Uterus (tissue), 4 donors: ENCODE data around the gene NR6A1. TPM values are rescaled to one million over a fixed set of nuclear protein-coding genes. Genes with fewer than 3 reads are reported as not detected.

Experiments used
- DNase-seq, 2 donors: peaks; one replicate each; pipeline ENCODE4 v3.0.0-alpha.2; 2019 to 2020
- H3K27ac ChIP-seq, 2 donors: fragments of 200-600 bp; sonication (generic); 1 replicate in 1 of 2; 2 replicates in 1 of 2; pipeline ENCODE4 v1.5.1; 2016 to 2018
- H3K27me3 ChIP-seq, 2 donors: fragments of 200-600 bp; sonication (generic); one replicate each; pipeline ENCODE4 v1.5.1; 2018 to 2019; ENCODE audit warnings: control low read depth in 1 of 2
- H3K36me3 ChIP-seq, 2 donors: fragments of 200-600 bp; sonication (generic); one replicate each; pipeline ENCODE4 v1.5.1; 2019; ENCODE audit warnings: control low read depth in 1 of 2
- H3K4me1 ChIP-seq, 2 donors: fragments of 200-600 bp; sonication (generic); one replicate each; pipeline ENCODE4 v1.5.1; 2018 to 2019; ENCODE audit warnings: control low read depth in 1 of 2
- H3K4me3 ChIP-seq, 2 donors: fragments of 200-600 bp; sonication (generic); 1 replicate in 1 of 2; 2 replicates in 1 of 2; pipeline ENCODE4 v1.5.1; 2018 to 2019; ENCODE audit warnings: mild to moderate bottlenecking in 1 of 2
- H3K9me3 ChIP-seq, 2 donors: fragments of 200-600 bp; sonication (generic); one replicate each; pipeline ENCODE4 v1.5.1; 2019; ENCODE audit warnings: control low read depth in 1 of 2
- POLR2A ChIP-seq, 2 donors: fragments of 450-650 bp; IDR thresholded peaks; one replicate each; pipeline ENCODE4 v1.6.1; 2016; ENCODE audit warnings: antibody characterized with exemption in 2 of 2, mild to moderate bottlenecking in 1 of 2, moderate library complexity in 1 of 2
- intact Hi-C: fragments of 100-400 bp; cut with DNase I; formaldehyde crosslinking; loops from one replicate; pipeline ENCODE4 v1.15.1; 2023; ENCODE audit warnings: low total_unique reads
- total RNA-seq, 4 donors: library from RNA; depleted of rRNA in 3 of 4; stranded (reverse); fragments of >200 nt in 3 of 4; gene quantifications; one replicate each; pipeline versions ENCODE4 v1.1.0 to v1.2.4, GENCODE V29; 2014 to 2023
- TF ChIP-seq, protein P1 (sequence below), 4 experiments: fragments of 200-600 bp in 2 of 4; fragments of 450-650 bp in 2 of 4; sonication (generic) in 2 of 4; IDR thresholded peaks; one replicate each; pipeline ENCODE4 v1.5.1; 2016 to 2019; ENCODE audit warnings: antibody characterized with exemption in 4 of 4, mild to moderate bottlenecking in 2 of 4, moderate library complexity in 1 of 4
- donor health status: DM: yes; HTN: yes; CAD: no.

NR6A1 gene
- total RNA-seq, 4 donors from 2014 or later = under 0.01 to 2.6 (median 1.3) TPM; not detected in 1

DNA sequence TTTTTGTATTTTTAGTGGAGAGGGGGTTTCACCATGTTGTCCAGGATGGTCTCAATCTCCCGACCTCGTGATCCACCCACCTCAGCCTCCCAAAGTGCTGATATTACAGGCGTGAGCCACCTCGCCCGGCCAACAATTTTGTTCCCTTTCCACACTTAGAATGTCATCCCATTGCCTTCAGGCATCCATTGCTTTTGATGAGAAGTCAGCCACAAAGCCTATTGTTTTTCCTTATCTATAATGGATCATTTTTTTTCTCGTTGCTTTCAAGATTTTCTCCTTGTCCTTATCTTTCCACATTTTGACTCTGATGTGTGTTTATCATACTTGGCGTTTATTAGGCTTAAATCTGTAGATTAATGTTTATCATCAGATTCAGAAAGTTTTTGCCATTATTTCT lies 64.4 kb downstream of the NR6A1 start:
- Histone ChIP-seq H3K4me1 (no peaks in the 10 kb centered on the region), H3K36me3 (no peaks in the 10 kb centered on the region), H3K27ac (no peak overlapping the region), H3K27me3 (no peaks in the 10 kb centered on the region), H3K9me3 (no peaks in the 10 kb centered on the region), H3K4me3 (no peak overlapping the region)
- TF ChIP-seq, protein P1, sequence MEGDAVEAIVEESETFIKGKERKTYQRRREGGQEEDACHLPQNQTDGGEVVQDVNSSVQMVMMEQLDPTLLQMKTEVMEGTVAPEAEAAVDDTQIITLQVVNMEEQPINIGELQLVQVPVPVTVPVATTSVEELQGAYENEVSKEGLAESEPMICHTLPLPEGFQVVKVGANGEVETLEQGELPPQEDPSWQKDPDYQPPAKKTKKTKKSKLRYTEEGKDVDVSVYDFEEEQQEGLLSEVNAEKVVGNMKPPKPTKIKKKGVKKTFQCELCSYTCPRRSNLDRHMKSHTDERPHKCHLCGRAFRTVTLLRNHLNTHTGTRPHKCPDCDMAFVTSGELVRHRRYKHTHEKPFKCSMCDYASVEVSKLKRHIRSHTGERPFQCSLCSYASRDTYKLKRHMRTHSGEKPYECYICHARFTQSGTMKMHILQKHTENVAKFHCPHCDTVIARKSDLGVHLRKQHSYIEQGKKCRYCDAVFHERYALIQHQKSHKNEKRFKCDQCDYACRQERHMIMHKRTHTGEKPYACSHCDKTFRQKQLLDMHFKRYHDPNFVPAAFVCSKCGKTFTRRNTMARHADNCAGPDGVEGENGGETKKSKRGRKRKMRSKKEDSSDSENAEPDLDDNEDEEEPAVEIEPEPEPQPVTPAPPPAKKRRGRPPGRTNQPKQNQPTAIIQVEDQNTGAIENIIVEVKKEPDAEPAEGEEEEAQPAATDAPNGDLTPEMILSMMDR (IDR thresholded peaks at IDR 0.05) = no peak
- no peak for TF ChIP-seq POLR2A (IDR thresholded peaks at IDR 0.05)
- intact Hi-C loops = no loop called here
- DNase-seq = no peak

DNA sequence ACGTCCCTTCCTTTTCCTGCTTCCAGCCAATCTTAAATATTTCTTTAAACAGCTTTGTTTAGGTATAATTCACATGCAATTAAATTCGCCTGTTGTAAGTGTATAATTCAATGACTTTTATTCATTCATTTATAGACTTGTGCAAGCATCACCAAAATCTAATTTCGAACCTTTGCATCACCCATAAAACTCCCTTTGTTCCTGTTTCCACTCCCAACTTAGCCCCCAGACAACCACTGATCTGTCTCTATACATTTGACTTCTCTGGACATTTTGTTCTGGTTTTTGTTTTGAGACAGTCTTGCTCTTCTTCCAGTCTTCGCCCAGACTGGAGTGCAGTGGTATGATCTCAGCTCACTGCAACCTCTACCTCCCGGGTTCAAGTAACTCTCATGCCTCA lies 71.5 kb downstream of the NR6A1 start:
- intact Hi-C loops = no loop called here
- Histone ChIP-seq H3K27me3 (no peaks in the 10 kb centered on the region), H3K27ac (no peak overlapping the region), H3K9me3 (no peaks in the 10 kb centered on the region), H3K36me3 (no peaks in the 10 kb centered on the region), H3K4me3 (no peak overlapping the region), H3K4me1 (no peaks in the 10 kb centered on the region)
- TF ChIP-seq, protein P1 (IDR thresholded peaks at IDR 0.05) = no peak
- TF ChIP-seq POLR2A (IDR thresholded peaks at IDR 0.05) = no peak
- DNase-seq = no peak

DNA sequence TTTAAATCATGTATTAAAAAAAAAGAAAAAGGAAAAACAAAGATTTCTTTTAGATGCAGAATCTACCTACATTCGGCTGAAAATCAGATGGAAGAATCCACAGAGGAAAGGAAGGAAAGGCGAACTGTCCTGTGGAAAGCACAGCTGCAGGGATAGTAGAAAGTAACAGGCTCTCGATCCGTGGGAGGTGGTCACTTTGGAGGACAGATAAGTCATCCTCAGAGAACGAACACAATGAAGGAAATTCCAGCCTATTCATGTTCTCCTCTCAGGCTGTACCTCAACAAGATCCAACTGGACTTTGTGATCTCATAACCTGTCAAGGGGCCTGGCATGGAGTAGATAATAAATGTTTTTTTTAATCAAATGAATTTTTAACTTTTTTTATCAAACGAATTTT lies 72.8 kb downstream of the NR6A1 start:
- no peaks in the 10 kb centered on the region for H3K36me3 ChIP-seq

DNA sequence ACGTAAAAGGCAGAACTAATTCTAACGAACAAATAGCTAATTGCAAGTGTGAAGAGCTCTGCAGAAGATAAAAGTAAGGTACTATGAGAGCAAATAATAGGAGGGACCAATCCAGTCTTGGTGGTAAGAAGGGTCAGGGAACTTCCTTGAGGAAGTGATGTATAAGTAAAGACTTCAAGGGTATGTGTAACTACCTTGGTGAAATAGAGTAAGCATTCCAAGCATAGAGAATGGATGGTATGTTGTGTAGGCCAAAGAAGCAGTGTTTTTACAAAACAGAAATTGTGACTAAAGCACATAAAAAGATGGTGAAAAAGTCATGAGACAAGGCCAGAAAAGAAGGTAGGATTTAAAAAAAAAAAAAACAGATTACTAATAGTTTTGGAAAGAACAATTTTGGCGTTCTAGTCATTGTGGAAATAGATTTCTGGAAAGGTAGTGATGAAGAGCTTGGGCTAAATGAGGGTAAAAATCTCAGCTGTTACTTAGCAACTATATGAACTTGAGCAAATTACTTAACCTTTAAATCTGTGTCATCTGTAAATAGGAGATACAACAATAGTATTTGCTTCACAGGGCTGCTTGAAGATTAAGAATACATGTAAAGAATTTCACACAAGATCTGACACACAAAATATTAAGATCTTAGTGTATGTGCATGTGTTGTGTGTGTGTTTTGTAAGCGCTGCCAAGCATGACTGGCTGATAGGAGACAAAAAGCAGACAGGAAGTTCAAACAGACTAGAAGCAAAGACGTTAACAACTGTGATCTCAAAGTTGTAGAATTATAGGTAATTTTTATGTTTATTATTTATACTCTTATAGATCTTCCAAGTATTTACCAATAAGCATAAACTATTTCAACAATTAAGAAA lies 73.5 kb downstream of the NR6A1 start:
- DNase-seq = no peak
- no peak for TF ChIP-seq POLR2A (IDR thresholded peaks at IDR 0.05)
- TF ChIP-seq, protein P1 (IDR thresholded peaks at IDR 0.05) = no peak
- no peak overlapping the region for H3K4me3 ChIP-seq
- no peaks in the 10 kb centered on the region for H3K4me1 ChIP-seq
- H3K9me3 ChIP-seq = no peaks in the 10 kb centered on the region
- H3K27me3 ChIP-seq = no peaks in the 10 kb centered on the region
- intact Hi-C loops = no loop called here
- H3K36me3 ChIP-seq = no peaks in the 10 kb centered on the region
- no peak overlapping the region for H3K27ac ChIP-seq

More for the DNA sequence above, 72.8 kb downstream of the NR6A1 start:
- intact Hi-C loops = no loop called here
- no peak for DNase-seq
- no peak overlapping the region for H3K27ac ChIP-seq
- TF ChIP-seq, protein P1 (IDR thresholded peaks at IDR 0.05) = no peak
- TF ChIP-seq POLR2A (IDR thresholded peaks at IDR 0.05) = no peak
- no peak overlapping the region for H3K4me3 ChIP-seq
- no peaks in the 10 kb centered on the region for H3K4me1 ChIP-seq
- H3K9me3 ChIP-seq = no peaks in the 10 kb centered on the region
- no peaks in the 10 kb centered on the region for H3K27me3 ChIP-seq

DNA sequence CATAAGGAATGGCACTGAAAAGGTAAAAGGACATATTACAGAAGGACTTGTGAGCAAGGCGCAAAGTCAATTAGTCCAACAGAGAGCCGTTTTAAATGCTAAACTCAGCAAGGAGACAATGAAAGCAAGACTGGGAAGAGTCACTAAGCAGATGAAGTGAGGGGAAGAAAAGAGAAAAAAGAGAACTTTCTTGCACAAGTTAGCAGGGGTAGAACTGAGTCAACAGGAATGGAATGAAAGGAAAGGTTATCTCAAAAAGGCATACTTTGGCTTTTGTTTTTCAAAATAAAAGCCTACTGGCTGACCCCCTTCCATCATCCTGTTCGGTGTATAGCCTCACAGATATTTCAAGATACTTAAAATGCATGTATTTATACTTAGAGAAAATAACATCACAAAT lies 75.0 kb downstream of the NR6A1 start:
- H3K36me3 ChIP-seq = no peaks in the 10 kb centered on the region
- H3K27me3 ChIP-seq = no peaks in the 10 kb centered on the region
- no peak overlapping the region for H3K27ac ChIP-seq
- intact Hi-C loops = no loop called here
- H3K4me3 ChIP-seq = no peak overlapping the region
- TF ChIP-seq POLR2A (IDR thresholded peaks at IDR 0.05) = no peak
- TF ChIP-seq, protein P1 (IDR thresholded peaks at IDR 0.05) = no peak
- H3K9me3 ChIP-seq = no peaks in the 10 kb centered on the region
- no peaks in the 10 kb centered on the region for H3K4me1 ChIP-seq
- no peak for DNase-seq
